Epithelial cell of proximal tubule (primary cell): ENCODE measurements around the gene DST. TPM values are rescaled to one million over a fixed set of nuclear protein-coding genes. Genes with fewer than 3 reads are reported as not detected.

Experiments used
- DNase-seq: peaks from one replicate; pipeline ENCODE4 v3.0.0-alpha.2; 2011; ENCODE audit warnings: low read depth
- H3K4me3 ChIP-seq: 2 replicates; pipeline ENCODE4 v1.5.1; 2011; ENCODE audit warnings: low read depth, mild to moderate bottlenecking, low read length
- total RNA-seq: library from RNA; depleted of rRNA; stranded (reverse); fragments of >200 nt; gene quantifications from 2 replicates; pipeline ENCODE4 v1.2.3, GENCODE V29; 2015
- TF ChIP-seq, protein P1 (sequence below): conservative IDR thresholded peaks from 2 replicates; pipeline ENCODE4 v1.5.1; 2012; ENCODE audit warnings: low read depth, mild to moderate bottlenecking, low read length

DST gene
- total RNA-seq, 1 donor from 2014 or later, result 97.7 TPM

DNA sequence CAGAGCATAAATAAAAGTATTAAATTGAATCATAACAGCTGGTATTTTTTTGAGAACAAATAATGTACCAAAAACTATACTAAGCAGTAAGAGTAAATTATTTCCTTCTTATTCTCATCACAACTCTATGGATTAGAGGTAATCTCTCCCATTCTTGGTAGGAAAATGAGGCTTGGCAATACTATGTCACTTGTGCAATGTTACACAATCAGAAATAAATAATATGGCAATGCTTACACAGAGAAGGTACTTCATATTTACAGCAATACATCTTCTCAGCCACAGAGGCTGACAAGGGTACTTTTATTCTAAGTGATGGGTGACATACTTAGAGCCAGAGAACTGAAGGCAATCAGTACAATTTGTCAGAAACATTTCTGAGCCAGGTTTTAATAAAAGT lies 3.9 kb downstream of the DST start:
- H3K4me3 ChIP-seq, result no peak overlapping the region
- no peak for DNase-seq
- TF ChIP-seq, protein P1, sequence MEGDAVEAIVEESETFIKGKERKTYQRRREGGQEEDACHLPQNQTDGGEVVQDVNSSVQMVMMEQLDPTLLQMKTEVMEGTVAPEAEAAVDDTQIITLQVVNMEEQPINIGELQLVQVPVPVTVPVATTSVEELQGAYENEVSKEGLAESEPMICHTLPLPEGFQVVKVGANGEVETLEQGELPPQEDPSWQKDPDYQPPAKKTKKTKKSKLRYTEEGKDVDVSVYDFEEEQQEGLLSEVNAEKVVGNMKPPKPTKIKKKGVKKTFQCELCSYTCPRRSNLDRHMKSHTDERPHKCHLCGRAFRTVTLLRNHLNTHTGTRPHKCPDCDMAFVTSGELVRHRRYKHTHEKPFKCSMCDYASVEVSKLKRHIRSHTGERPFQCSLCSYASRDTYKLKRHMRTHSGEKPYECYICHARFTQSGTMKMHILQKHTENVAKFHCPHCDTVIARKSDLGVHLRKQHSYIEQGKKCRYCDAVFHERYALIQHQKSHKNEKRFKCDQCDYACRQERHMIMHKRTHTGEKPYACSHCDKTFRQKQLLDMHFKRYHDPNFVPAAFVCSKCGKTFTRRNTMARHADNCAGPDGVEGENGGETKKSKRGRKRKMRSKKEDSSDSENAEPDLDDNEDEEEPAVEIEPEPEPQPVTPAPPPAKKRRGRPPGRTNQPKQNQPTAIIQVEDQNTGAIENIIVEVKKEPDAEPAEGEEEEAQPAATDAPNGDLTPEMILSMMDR, result no peak

- TF ChIP-seq, protein P1, result peak; percentile 52
- DNase-seq, result no peak
- H3K4me3 ChIP-seq, result no peak overlapping the region
These were observed 5.0 kb downstream of the DST start for GRCh38 chr6:56637640-56638039.

GRCh38 chr6:56628105-56628504 lies 14.6 kb downstream of the DST start:
- TF ChIP-seq, protein P1, result no peak
- H3K4me3 ChIP-seq, result no peak overlapping the region
- DNase-seq, result no peak

DNA sequence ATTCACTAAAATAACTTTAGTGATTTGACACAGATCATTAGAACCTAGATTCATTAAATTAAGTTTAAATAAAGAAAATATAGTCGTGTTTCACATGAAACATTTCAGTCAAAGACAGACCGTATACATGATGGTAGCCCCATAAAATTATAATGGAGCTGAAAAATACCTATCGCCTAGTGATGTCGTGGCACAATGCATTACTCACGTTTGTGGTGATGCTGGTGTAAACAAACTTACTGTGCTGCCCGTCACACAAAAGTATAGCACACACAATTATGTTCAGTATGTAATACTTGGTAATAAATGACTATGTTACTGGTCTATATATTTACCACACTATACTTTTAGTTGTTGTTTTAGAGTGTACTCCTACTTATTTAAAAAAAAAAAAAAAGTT lies 17.3 kb downstream of the DST start:
- TF ChIP-seq, protein P1, result no peak
- no peak overlapping the region for H3K4me3 ChIP-seq
- DNase-seq, result no peak

GRCh38 chr6:56624728-56625069 lies 18.0 kb downstream of the DST start:
- TF ChIP-seq, protein P1, result no peak
- DNase-seq, result no peak
- H3K4me3 ChIP-seq, result no peak overlapping the region

- no peak overlapping the region for H3K4me3 ChIP-seq
- TF ChIP-seq, protein P1, result no peak
- DNase-seq, result peak; percentile 53
These were observed 18.5 kb downstream of the DST start for GRCh38 chr6:56624046-56624727.

DNA sequence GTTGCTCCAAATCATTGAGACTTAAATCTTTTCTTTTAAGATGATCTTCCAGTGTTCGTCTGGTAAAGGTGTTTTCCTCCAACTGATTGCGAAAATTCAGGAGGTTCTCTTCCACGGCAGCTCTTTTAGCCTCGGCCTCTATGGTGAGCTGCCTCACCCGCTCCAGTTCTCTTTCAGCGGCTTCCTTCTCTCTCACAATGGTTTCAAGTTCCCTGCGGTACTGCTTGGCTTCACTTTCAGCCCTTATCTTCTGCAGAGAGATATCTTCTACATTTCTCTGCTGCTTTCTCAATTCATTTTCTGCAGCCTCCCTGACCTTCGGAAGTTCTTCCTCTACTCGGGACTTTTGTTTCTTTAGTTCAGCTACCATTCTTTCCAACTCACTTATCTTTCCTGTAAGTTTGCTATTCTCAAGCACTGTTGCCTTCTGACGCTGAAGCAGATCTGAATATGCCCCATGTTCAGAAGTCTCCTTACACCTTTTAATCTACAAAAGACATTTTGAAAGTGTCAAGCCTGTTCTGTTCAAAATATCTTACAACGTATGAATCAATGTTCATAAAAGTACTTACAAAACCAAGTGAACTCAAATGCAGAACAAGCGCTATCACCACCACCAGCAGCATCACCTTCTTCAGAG lies 22.3 kb downstream of the DST start:
- TF ChIP-seq, protein P1, result no peak
- DNase-seq, result no peak
- no peak overlapping the region for H3K4me3 ChIP-seq
